ENCODE data around the gene TMEM131L. TPM values are rescaled to one million over a fixed set of nuclear protein-coding genes. Genes with fewer than 3 reads are reported as not detected.
A peak's percentile ranks its signal among the peaks of the same experiment; 100 is the strongest.

Gene TMEM131L
- total RNA-seq, 1 donor from 2014 or later = 7.9 TPM

- H3K27me3 ChIP-seq (ENCODE audit: control insufficient read depth, insufficient read depth, low read length) = no peaks in the 10 kb centered on the region
- H3K4me3 ChIP-seq (ENCODE audit: low read depth, low read length) = no peak overlapping the region
- peaks cover 4% of the 10 kb centered on the region for H3K36me3 ChIP-seq (ENCODE audit: control insufficient read depth, insufficient read depth, low read length)
- FAIRE-seq (no peak), DNase-seq (ENCODE audit: low read depth) (no peak)
- no peak for TF ChIP-seq CTCF (IDR thresholded peaks at IDR 0.05; ENCODE audit: insufficient read depth, low read length, severe bottlenecking)
Observed at GRCh38 chr4:153485359-153485758, 19.2 kb downstream of the TMEM131L start.

- Histone ChIP-seq H3K27me3 (ENCODE audit: control insufficient read depth, insufficient read depth, low read length) (no peaks in the 10 kb centered on the region), H3K4me3 (ENCODE audit: low read depth, low read length) (no peak overlapping the region), H3K36me3 (ENCODE audit: control insufficient read depth, insufficient read depth, low read length) (peaks cover 2% of the 10 kb centered on the region)
- DNase-seq (ENCODE audit: low read depth) = no peak
- no peak for FAIRE-seq
- TF ChIP-seq CTCF (IDR thresholded peaks at IDR 0.05; ENCODE audit: insufficient read depth, low read length, severe bottlenecking) = no peak
Observed at GRCh38 chr4:153485860-153486259, 19.7 kb downstream of the TMEM131L start.

- H3K27me3 ChIP-seq (ENCODE audit: control insufficient read depth, insufficient read depth, low read length) = no peaks in the 10 kb centered on the region
- peak; percentile 79 for FAIRE-seq
- TF ChIP-seq CTCF (IDR thresholded peaks at IDR 0.05; ENCODE audit: insufficient read depth, low read length, severe bottlenecking) = no peak
- DNase-seq (ENCODE audit: low read depth) = peak; percentile 99
- no peaks in the 10 kb centered on the region for H3K36me3 ChIP-seq (ENCODE audit: control insufficient read depth, insufficient read depth, low read length)
- H3K4me3 ChIP-seq (ENCODE audit: low read depth, low read length) = peak overlapping the region; percentile 9
Observed at GRCh38 chr4:153486281-153487151, 20.4 kb downstream of the TMEM131L start.

GRCh38 chr4:153488006-153488891, 22.1 kb downstream of the TMEM131L start:
- Histone ChIP-seq H3K27me3 (ENCODE audit: control insufficient read depth, insufficient read depth, low read length) (no peaks in the 10 kb centered on the region), H3K4me3 (ENCODE audit: low read depth, low read length) (no peak overlapping the region), H3K36me3 (ENCODE audit: control insufficient read depth, insufficient read depth, low read length) (no peaks in the 10 kb centered on the region)
- no peak for TF ChIP-seq CTCF (IDR thresholded peaks at IDR 0.05; ENCODE audit: insufficient read depth, low read length, severe bottlenecking)
- FAIRE-seq (no peak), DNase-seq (ENCODE audit: low read depth) (peak; percentile 37)

GRCh38 chr4:153489856-153490558, 23.8 kb downstream of the TMEM131L start:
- no peaks in the 10 kb centered on the region for H3K27me3 ChIP-seq (ENCODE audit: control insufficient read depth, insufficient read depth, low read length)
- no peak for FAIRE-seq
- H3K4me3 ChIP-seq (ENCODE audit: low read depth, low read length) = no peak overlapping the region
- no peaks in the 10 kb centered on the region for H3K36me3 ChIP-seq (ENCODE audit: control insufficient read depth, insufficient read depth, low read length)
- TF ChIP-seq CTCF (IDR thresholded peaks at IDR 0.05; ENCODE audit: insufficient read depth, low read length, severe bottlenecking) = no peak
- DNase-seq (ENCODE audit: low read depth) = peak; percentile 41

Data from bronchial epithelial cell (primary cell).